K562 (cell line): ENCODE data around the gene MASP1. TPM values are rescaled to one million over a fixed set of nuclear protein-coding genes. Genes with fewer than 3 reads are reported as not detected.

Source experiments
- ATAC-seq: fragments of 200-7000 bp; cut with Tn5 transposase; 3 replicates; pipeline ENCODE4 v1.9.1; 2020; ENCODE audit warnings: moderate library complexity
- BruUV-seq: library from RNA; stranded (reverse); fragments of 400-500 nt; replicated peaks from 2 replicates; lab custom pipeline; 2021; lab: Mats Ljungman, UMichigan
- CTCF ChIA-PET: fragments of 300-600 bp; formaldehyde crosslinking; extraction: SDS; loops from one replicate; lab custom pipeline; 2021; ENCODE audit warnings: low intra/inter-chr PET ratio; lab: Yijun Ruan, JAX
- POLR2A ChIA-PET: fragments of 300-600, 350-650 bp; sonication (Branson Sonifier 250); formaldehyde crosslinking; extraction: SDS; loops from one replicate; lab custom pipeline; 2021; ENCODE audit warnings: antibody characterized with exemption, inconsistent platforms; lab: Yijun Ruan, JAX
- DNase-seq, 4 experiments: peaks; one replicate each; pipeline versions ENCODE4 v3.0.0 to v3.0.0-alpha.2; 2011 to 2018; ENCODE audit warnings: low spot score in 3 of 4, mixed read lengths in 3 of 4; ENCODE audit errors: extremely low read depth in 1 of 4
- FAIRE-seq: peaks from 2 replicates; lab custom pipeline; 2011; peaks lifted over from hg19 to GRCh38; lab: Jason Lieb, UNC
- H2AFZ ChIP-seq: 2 replicates; pipeline ENCODE4 v1.6.0; 2011; ENCODE audit warnings: low read depth, low read length, control low read depth, inconsistent platforms
- H3K27ac ChIP-seq: fragments of 200-600 bp; 3 replicates; pipeline ENCODE4 v1.8.0; 2011; ENCODE audit warnings: low read depth, mild to moderate bottlenecking, control low read depth, inconsistent platforms, low read length, moderate library complexity, mixed read lengths; ENCODE audit errors: extremely low read depth
- H3K27me3 ChIP-seq, 2 experiments: fragments of 300-600 bp in 1 of 2; 2 replicates in 1 of 2; 3 replicates in 1 of 2; pipeline versions ENCODE4 v1.6.0 to v1.8.0; 2011; ENCODE audit warnings: inconsistent platforms in 2 of 2, low read length in 2 of 2, mild to moderate bottlenecking in 1 of 2, mixed read lengths in 1 of 2, moderate library complexity in 1 of 2; ENCODE audit not compliant: control insufficient read depth in 2 of 2, insufficient read depth in 2 of 2
- H3K36me3 ChIP-seq: fragments of 300-600 bp; 3 replicates; pipeline ENCODE4 v1.8.0; 2011; ENCODE audit warnings: mild to moderate bottlenecking, low read length, inconsistent platforms; ENCODE audit not compliant: control insufficient read depth, insufficient read depth
- H3K4me1 ChIP-seq, 2 experiments: fragments of 200-600 bp in 1 of 2; replicated peaks in 1 of 2; 2 replicates in 1 of 2; 3 replicates in 1 of 2; pipeline versions ENCODE4 v1.5.1 to v1.8.0; 2011; ENCODE audit warnings: inconsistent platforms in 2 of 2, low read length in 2 of 2, mild to moderate bottlenecking in 1 of 2, mixed read lengths in 1 of 2, moderate library complexity in 1 of 2; ENCODE audit not compliant: control insufficient read depth in 2 of 2, insufficient read depth in 2 of 2
- H3K4me2 ChIP-seq: 2 replicates; pipeline ENCODE4 v1.6.1; 2011; ENCODE audit warnings: low read length, control low read depth, inconsistent platforms, mixed read lengths; ENCODE audit not compliant: insufficient read depth
- H3K4me3 ChIP-seq: fragments of 200-600 bp; sonication (generic), shearing (Covaris generic); 2 replicates; pipeline ENCODE4 v1.5.1; 2016; ENCODE audit warnings: control low read depth, inconsistent platforms
- H3K79me2 ChIP-seq: fragments of 200-600 bp; 3 replicates; pipeline ENCODE4 v1.8.0; 2011; ENCODE audit warnings: low read length, inconsistent platforms; ENCODE audit not compliant: control insufficient read depth, insufficient read depth
- H3K9ac ChIP-seq, 2 experiments: 2 replicates each; pipeline versions ENCODE4 v1.6.0 to v1.6.1; 2011; ENCODE audit warnings: low read depth in 2 of 2, low read length in 2 of 2, control low read depth in 1 of 2, inconsistent platforms in 1 of 2, mild to moderate bottlenecking in 1 of 2, mixed read lengths in 1 of 2; ENCODE audit not compliant: insufficient read depth in 1 of 2
- H3K9me1 ChIP-seq: one replicate; pipeline ENCODE4 v1.6.0; 2011; ENCODE audit warnings: inconsistent platforms, mild to moderate bottlenecking, low read length, moderate library complexity; ENCODE audit not compliant: control insufficient read depth, insufficient read depth
- H3K9me3 ChIP-seq: replicated peaks from 2 replicates; pipeline ENCODE4 v1.5.1; 2011; ENCODE audit warnings: low read depth, low read length, inconsistent platforms; ENCODE audit not compliant: control insufficient read depth, insufficient read depth
- H4K20me1 ChIP-seq: replicated peaks from 2 replicates; pipeline ENCODE4 v1.6.1; 2011; ENCODE audit warnings: low read length, inconsistent platforms, mixed read lengths; ENCODE audit not compliant: control insufficient read depth, insufficient read depth
- ELK3 ChIP-seq: fragments of 450-650 bp; formaldehyde crosslinking; IDR thresholded peaks from 2 replicates; pipeline ENCODE4 v1.4.0; 2020; ENCODE audit warnings: mild to moderate bottlenecking
- ETV1 ChIP-seq: fragments of 450-650 bp; conservative IDR thresholded peaks from 2 replicates; pipeline ENCODE4 v1.6.1; 2016; ENCODE audit warnings: missing genetic modification characterization, control low read depth, low read depth, missing compliant biosample characterization
- EZH2 ChIP-seq: IDR thresholded peaks from 2 replicates; pipeline ENCODE4 v1.6.1; 2012; ENCODE audit warnings: low read depth, mild to moderate bottlenecking, inconsistent platforms, low read length, borderline replicate concordance
- HOXB6 ChIP-seq: fragments of 250-450 bp; sonication (Bioruptor Pico); IDR thresholded peaks from 2 replicates; pipeline ENCODE4 v1.5.1; 2022; ENCODE audit warnings: mild to moderate bottlenecking, borderline replicate concordance
- KLF10 ChIP-seq: fragments of 250-450 bp; sonication (Bioruptor Pico); IDR thresholded peaks from 2 replicates; pipeline ENCODE4 v1.6.1; 2021; ENCODE audit warnings: matching md5 sums
- KLF16 ChIP-seq: IDR thresholded peaks from 2 replicates; pipeline ENCODE4 v1.6.1; 2016; ENCODE audit warnings: antibody characterized with exemption
- NRF1 ChIP-seq, 2 experiments: fragments of 450-650 bp; IDR thresholded peaks in 1 of 2; conservative IDR thresholded peaks in 1 of 2; 2 replicates each; pipeline ENCODE4 v1.6.1; 2014; ENCODE audit warnings: mild to moderate bottlenecking in 2 of 2
- POLR2AphosphoS2 ChIP-seq: IDR thresholded peaks from 2 replicates; pipeline ENCODE4 v1.6.1; 2012; ENCODE audit warnings: low read length, improper control_type of control experiment
- POLR3A ChIP-seq: IDR thresholded peaks from 2 replicates; pipeline ENCODE4 v1.6.1; 2011; ENCODE audit warnings: borderline replicate concordance, mild to moderate bottlenecking, moderate library complexity; ENCODE audit not compliant: insufficient read length, insufficient read depth; ENCODE audit errors: extremely low read depth
- RBM39 ChIP-seq: fragments of 200-400 bp; formaldehyde crosslinking; optimal IDR thresholded peaks from 2 replicates; pipeline ENCODE3; 2018; ENCODE audit warnings: low read depth, low read length
- SMAD4 ChIP-seq: fragments of 250-450 bp; sonication (Bioruptor Pico); conservative IDR thresholded peaks from 2 replicates; pipeline ENCODE4 v1.8.0; 2021; ENCODE audit warnings: inconsistent platforms, mild to moderate bottlenecking, moderate library complexity
- ZNF140 ChIP-seq: fragments of 250-450 bp; sonication (Bioruptor Pico); IDR thresholded peaks from 2 replicates; pipeline ENCODE4 v1.8.0; 2021; ENCODE audit warnings: moderate library complexity, mild to moderate bottlenecking, inconsistent platforms
- WGBS: fragments of 100-300 bp; shearing (Covaris generic); methylation state at CpG from one replicate; pipeline ENCODE4 v1.1.6; 2016; ENCODE audit warnings: low coverage, mixed read lengths; ENCODE audit not compliant: insufficient coverage; ENCODE audit errors: missing lambda C conversion rate; 5-methylcytosine and 5-hydroxymethylcytosine counted together
- in situ Hi-C: fragments of 300-500 bp; cut with MboI; formaldehyde crosslinking; loops from 4 replicates; pipeline ENCODE4 v1.15.0; 2018; ENCODE audit warnings: inconsistent platforms, mixed read lengths
- intact Hi-C: fragments of 100-400 bp; cut with micrococcal nuclease; formaldehyde crosslinking; loops from 2 replicates; pipeline ENCODE4 v1.14.2; 2022
- polyA plus RNA-seq, 8 experiments: library from polyadenylated mRNA; depleted of rRNA in 4 of 8; stranded (reverse) in 5 of 8; unstranded in 3 of 8; fragments of >200 nt; fragmentation: Nextera tagmentation in 2 of 8; fragmentation: Illumina TruSeq in 1 of 8; extraction: Ambion mirVana in 2 of 8; extraction: Trizol in 1 of 8; gene quantifications; 2 replicates each; pipeline versions ENCODE4 v1.2.1 to v1.2.3, GENCODE V29; 2011 to 2014; ENCODE audit warnings: inconsistent platforms in 1 of 8, missing spikeins in 1 of 8
- total RNA-seq, 7 experiments: library from RNA; depleted of rRNA in 6 of 7; stranded (reverse); fragments of >200 nt in 6 of 7; fragmentation: Illumina TruSeq in 2 of 7; extraction: Trizol in 2 of 7; gene quantifications; 2 replicates each; pipeline versions ENCODE4 v1.2.1 to v1.2.3, GENCODE V29; 2011 to 2021; ENCODE audit warnings: low replicate concordance in 1 of 7

MASP1 gene
- total and polyA plus RNA-seq, 9 of the 15 experiments (the other 6 are each of a cell fraction or from before 2014, with no cell fraction given), result 0.03 to 0.24 (median 0.20) TPM; not detected in 3

DNA sequence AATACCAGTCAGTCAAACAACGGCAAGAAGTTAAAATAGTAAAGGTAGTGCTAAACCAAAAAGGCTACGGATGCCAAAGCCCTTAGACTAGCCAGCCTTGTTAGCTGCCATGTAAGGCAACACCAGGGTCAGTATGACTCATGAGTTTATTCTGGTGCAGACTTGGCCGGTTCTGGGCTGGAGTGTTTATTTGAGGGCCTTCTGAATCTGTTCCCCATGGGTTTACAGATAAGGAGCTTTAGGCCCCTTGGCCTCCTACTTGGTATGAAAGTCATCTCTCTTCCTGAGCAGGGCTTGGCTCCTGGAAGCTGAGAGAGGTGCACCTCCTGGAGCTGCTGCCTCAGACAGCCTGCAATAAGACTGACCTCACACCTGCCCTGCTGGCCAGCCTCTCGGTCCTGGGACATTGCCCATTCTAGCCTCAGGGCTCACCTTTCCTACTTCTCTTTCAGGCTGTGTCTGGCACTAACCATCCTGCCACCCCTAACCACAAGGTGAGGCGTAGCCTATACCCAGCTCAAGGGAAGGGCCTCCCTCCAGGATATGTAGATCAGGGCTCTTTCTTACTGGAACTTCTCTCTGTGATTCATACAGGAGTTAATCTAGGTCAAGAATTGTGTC lies 104.6 kb downstream of the MASP1 start (continued):
- TF ChIP-seq ETV1 (tag) (no peak), HOXB6 (CRISPR knock-in tag) (no peak), SMAD4 (CRISPR knock-in tag) (0 out of 2 replicates have a peak, but pooled peaks have one; percentile 28), POLR3A (no peak), POLR2AphosphoS2 (no peak), RBM39 (no peak), EZH2 (no peak), NRF1 (conservative IDR thresholded peaks at IDR 0.05 in 1 of 2, IDR thresholded peaks at IDR 0.05 in 1 of 2) (no peak), KLF10 (no peak), ZNF140 (CRISPR knock-in tag) (no peak), KLF16 (peak; percentile 23; the same call in 1 of the 2 replicates)
- TF ChIP-seq, all 486 proteins: peak for 29

- no peak overlapping the region for H3K9ac ChIP-seq
- H3K27ac ChIP-seq, result peak overlapping the region; percentile 36; the same call in 1 of the 3 replicates
- H3K36me3 ChIP-seq, result no peaks in the 10 kb centered on the region
- POLR2A ChIA-PET, result interaction anchor here (0.8 kb wide), 1 partner anchor 13 kb away, joined by 3 read pairs; no protein-coding TSS in a partner anchor
- peak overlapping the region; percentile 43 for H2AFZ ChIP-seq
- peaks cover 3 to 15% of the 10 kb centered on the region in 2 experiments; a peak in 3 of 5 replicates for H3K4me1 ChIP-seq
- no peaks in the 10 kb centered on the region for H3K79me2 ChIP-seq
- H3K4me3 ChIP-seq, result no peak overlapping the region
- ATAC-seq, result no peak; the same call in 2 of the 3 replicates
- no TSS peak for BruUV-seq
- H3K4me2 ChIP-seq, result no peak overlapping the region
- in situ Hi-C loops, result no loop called here
- no peaks in the 10 kb centered on the region for H4K20me1 ChIP-seq
- FAIRE-seq, result no peak
- CTCF ChIA-PET, result no interaction called here
- WGBS, result 12% methylated on average over 2 of the region's 2 CpGs
- peaks cover 7 to 14% of the 10 kb centered on the region in 2 experiments; a peak in 3 of 5 replicates for H3K27me3 ChIP-seq
- H3K9me3 ChIP-seq, result no peaks in the 10 kb centered on the region
- intact Hi-C loops, result no loop called here
- DNase-seq, result no peak
- no peak for TF ChIP-seq ELK3 (CRISPR knock-in tag)
- H3K9me1 ChIP-seq, result no peaks in the 10 kb centered on the region
Measured at GRCh38 chr3:187186375-187186774, 105.2 kb downstream of the MASP1 start.
